ENCODE results near the gene GATAD2B.
"Not testable (repeated sequence)": the region's sequence is repeated elsewhere in the genome, so short reads cannot be mapped to it uniquely, and the experiment has no call there.

GATAD2B gene

GRCh38 chr1:153783233-153784190 is 139.3 kb downstream of the GATAD2B start:
- peak; percentile 93 for DNase-seq (ENCODE audit: extremely low spot score, insufficient read length, low read depth)
- FAIRE-seq: peak; percentile 93

- DNase-seq (ENCODE audit: extremely low spot score, insufficient read length, low read depth); FAIRE-seq: not testable (repeated sequence)
Observed at GRCh38 chr1:153782648-153783047, 140.1 kb downstream of the GATAD2B start.

DNA sequence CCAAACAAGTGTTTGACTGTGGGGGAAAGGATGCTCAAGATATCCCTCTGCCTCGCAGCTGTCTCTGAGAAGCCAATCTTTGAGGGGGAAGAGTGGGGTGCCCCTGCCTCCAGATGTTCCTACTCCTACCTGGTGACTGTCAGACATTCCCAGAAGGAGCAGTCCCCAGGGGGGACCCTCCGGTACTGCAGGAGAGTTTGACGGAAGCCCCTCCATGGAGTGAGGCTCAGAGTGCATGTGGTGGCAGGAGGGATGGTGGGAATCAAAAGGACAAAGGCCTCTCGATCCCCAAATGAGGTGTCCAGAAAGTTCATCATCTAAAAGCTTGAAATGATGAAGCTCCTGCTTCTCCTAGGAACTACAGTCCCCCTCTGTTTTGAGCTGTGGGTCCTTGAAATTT is 142.2 kb downstream of the GATAD2B start:
- FAIRE-seq (no peak), DNase-seq (ENCODE audit: extremely low spot score, insufficient read length, low read depth) (no peak)

- DNase-seq (ENCODE audit: extremely low spot score, insufficient read length, low read depth) (no peak), FAIRE-seq (no peak)
Observed at GRCh38 chr1:153779781-153780541, 142.8 kb downstream of the GATAD2B start.

DNA sequence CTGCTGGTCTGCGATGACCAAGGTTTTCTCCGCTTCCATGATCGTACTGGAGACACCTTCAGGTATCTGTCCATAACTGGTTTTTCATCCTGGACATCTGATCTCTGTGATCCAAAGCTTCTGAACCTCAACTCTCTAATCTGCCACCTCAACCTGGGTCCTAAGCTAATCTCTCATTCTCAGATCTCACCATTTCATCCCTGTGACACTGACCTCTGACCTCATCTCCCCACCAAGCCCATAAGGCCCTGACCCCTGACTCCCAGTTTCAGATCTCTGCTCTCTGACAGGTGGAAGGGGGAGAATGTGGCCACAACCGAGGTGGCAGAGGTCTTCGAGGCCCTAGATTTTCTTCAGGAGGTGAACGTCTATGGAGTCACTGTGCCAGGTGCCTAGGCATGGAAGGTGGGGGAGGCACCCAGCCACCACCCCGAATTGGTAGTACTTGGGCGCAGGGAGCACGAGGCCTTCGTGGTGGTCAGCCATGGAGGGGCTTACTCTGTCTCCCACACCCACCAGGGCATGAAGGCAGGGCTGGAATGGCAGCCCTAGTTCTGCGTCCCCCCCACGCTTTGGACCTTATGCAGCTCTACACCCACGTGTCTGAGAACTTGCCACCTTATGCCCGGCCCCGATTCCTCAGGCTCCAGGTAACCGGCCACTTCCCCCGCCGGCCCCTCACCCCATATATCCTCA is 143.8 kb downstream of the GATAD2B start:
- DNase-seq (ENCODE audit: extremely low spot score, insufficient read length, low read depth): no peak
- no peak for FAIRE-seq

GRCh38 chr1:153778051-153778823 is 144.5 kb downstream of the GATAD2B start:
- no peak for FAIRE-seq
- DNase-seq (ENCODE audit: extremely low spot score, insufficient read length, low read depth): no peak

- DNase-seq (ENCODE audit: extremely low spot score, insufficient read length, low read depth) (no peak), FAIRE-seq (no peak)
Observed at GRCh38 chr1:153777648-153778047, 145.1 kb downstream of the GATAD2B start.

- no peak for DNase-seq (ENCODE audit: extremely low spot score, insufficient read length, low read depth)
Observed at GRCh38 chr1:153776845-153777370, 145.9 kb downstream of the GATAD2B start.

DNA sequence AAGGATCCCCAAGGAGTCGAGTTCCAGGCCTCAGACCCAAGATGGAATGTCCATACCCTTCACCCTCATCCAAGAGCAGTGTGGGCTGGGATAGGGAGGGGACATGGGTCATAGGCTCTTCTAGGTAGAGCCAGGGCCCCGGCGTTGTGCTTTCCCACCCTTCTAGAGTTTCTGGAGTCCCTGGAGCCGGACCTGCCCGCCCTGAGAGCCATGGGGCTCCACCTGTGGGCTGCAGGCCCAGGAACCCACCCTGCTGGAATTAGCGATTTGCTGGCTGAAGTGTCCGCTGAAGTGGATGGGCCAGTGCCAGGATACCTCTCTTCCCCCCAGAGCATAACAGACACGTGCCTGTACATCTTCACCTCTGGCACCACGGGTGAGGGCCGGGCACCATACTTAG is 146.4 kb downstream of the GATAD2B start:
- DNase-seq (ENCODE audit: extremely low spot score, insufficient read length, low read depth) (no peak), FAIRE-seq (no peak)

More at GRCh38 chr1:153776845-153777370, 145.9 kb downstream of the GATAD2B start:
- FAIRE-seq: no peak

DNA sequence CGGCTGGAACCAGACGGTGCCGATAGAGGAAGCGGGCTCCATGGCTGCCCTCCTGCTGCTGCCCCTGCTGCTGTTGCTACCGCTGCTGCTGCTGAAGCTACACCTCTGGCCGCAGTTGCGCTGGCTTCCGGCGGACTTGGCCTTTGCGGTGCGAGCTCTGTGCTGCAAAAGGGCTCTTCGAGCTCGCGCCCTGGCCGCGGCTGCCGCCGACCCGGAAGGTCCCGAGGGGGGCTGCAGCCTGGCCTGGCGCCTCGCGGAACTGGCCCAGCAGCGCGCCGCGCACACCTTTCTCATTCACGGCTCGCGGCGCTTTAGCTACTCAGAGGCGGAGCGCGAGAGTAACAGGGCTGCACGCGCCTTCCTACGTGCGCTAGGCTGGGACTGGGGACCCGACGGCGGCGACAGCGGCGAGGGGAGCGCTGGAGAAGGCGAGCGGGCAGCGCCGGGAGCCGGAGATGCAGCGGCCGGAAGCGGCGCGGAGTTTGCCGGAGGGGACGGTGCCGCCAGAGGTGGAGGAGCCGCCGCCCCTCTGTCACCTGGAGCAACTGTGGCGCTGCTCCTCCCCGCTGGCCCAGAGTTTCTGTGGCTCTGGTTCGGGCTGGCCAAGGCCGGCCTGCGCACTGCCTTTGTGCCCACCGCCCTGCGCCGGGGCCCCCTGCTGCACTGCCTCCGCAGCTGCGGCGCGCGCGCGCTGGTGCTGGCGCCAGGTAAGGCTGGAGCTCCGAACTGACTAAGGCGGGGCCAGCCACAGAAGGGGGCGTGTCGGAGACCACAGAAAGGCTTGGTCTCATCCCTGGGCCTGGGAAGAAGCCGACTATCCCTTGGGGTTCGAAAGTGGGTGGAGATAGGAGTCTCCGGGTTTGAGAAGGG is 147.1 kb downstream of the GATAD2B start:
- DNase-seq (ENCODE audit: extremely low spot score, insufficient read length, low read depth) (peak; percentile 52), FAIRE-seq (peak; percentile 90)

- FAIRE-seq (no peak), DNase-seq (ENCODE audit: extremely low spot score, insufficient read length, low read depth) (peak; percentile 37)
Observed at GRCh38 chr1:153774780-153775457, 147.9 kb downstream of the GATAD2B start, which contains the start of gene SLC27A3. Gene SLC27A3, plus strand, starts transcription at chr1:153775407. Its CDS starts 91 bp downstream, at chr1:153775498.

GRCh38 chr1:153774026-153774595 is 148.7 kb downstream of the GATAD2B start:
- DNase-seq (ENCODE audit: extremely low spot score, insufficient read length, low read depth) (no peak), FAIRE-seq (no peak)

DNA sequence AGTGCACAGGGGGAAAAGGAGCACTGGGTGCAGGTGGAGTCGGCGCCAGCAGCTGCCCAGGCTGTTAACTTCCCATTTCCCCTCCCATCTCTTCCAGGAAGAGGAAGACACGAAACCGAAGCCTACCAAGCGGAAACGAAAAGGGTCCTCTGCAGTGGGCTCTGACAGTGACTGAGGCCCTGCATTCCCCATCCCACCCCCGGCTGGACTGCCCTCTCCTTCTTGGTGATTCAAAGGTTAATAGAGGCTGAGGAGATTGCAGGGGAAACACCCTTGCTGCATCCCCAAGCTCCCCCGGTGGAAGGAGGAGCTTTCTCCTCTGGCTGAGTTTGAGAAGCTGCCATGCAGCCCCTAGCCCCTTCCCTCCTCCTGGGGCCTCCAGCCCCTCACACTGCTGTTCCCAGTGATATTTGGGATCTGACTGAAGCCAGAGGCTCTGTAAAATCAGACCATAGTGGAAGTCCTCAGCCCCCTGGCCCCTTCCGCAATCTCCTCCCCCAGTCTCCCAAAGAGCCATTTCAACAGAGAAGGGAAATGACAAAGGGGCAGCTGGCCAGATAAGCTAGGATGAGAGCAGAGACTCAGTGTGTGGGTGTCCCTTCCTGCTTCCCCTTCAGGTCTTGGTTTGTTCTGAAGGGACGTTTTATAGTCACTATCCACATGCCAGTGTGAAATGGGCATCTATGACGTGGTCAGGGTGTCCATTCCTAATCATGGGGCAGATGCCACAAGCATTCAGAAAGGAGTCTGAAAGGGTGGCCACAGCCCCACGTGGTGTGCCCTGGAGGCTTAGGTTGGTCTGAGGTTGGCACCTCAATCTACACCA is 149.5 kb downstream of the GATAD2B start:
- FAIRE-seq (no peak), DNase-seq (ENCODE audit: extremely low spot score, insufficient read length, low read depth) (no peak)

DNA sequence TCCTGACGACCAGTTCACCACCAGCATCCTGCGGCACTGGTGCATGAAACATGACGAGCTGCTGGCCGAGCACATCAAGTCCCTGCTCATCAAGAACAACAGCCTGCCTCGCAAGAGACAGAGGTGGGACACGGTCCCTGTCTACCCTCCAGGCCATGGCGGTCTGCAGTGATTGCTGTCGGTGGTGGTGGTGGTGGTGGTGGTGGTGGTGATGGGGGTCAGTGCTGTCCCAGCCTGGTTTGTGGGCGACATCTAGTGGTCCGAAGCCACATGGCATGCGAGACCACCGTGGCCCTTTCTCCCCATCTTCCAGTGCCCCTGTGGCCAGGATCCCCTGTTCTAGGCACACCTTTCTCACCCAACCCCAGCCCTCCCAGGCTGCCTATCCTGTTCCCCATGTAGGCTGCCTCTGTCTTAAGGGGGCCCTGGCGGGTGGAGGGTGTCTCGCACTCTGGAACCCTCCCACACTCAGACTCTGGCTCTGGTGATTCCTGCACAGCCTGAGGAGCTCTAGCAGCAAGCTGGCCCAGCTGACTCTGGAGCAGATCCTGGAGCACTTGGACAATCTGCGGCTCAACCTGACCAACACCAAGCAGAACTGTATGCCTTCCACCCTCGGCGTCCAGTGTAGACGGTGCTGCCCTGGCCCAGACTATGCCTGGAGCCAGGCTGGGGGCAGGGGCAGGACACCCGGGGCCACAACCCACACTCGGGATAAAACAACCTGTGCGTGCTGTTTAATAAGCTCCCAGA is 150.8 kb downstream of the GATAD2B start:
- no peak for DNase-seq (ENCODE audit: extremely low spot score, insufficient read length, low read depth)

DNA sequence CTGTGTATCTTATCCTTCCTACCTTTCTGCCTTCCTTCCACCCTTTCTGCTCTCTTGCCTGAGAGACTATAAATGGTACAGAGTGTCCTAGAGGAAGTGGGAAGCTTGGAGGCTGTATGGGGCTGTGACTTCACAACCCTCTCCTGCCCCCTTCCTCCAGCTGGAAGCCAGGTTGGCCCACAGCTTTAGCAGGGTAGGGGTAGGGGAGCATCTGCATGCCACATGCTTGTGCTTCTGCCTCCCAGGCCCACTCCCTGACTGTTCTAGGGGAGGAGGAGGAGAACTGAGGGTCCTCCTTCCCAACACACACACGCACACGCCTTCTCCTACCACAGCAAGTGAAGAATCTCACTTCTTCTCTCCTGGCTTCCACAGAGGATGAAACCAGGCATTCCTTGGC is 151.5 kb downstream of the GATAD2B start:
- FAIRE-seq: no peak

More for the DNA sequence above, 150.8 kb downstream of the GATAD2B start:
- FAIRE-seq: no peak

DNA sequence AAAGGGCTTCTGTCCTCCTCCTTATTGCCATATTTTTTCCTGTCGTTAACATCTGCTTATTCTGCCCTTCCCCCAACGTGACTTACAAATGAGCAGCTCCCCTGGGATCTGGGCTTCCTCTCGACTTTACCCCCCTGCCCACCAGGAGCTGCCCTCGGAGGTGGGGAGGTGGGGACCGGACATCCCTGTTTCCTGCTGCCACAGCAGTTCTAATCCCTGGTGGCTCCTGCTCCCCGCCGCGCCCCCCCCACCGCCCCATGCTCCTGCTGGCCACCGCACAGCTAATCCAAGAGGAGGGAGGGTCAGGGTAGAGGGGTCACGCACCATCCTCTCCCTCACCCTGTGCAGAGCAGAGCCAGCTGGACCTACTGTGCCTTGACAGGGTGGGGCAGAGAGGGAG is 152.0 kb downstream of the GATAD2B start:
- no peak for DNase-seq (ENCODE audit: extremely low spot score, insufficient read length, low read depth)
- FAIRE-seq: no peak

More for the DNA sequence above, 151.5 kb downstream of the GATAD2B start:
- DNase-seq (ENCODE audit: extremely low spot score, insufficient read length, low read depth): no peak

All from GM18507 (cell line).